Measurements from ENCODE around the gene BANF1. TPM values are rescaled to one million over a fixed set of nuclear protein-coding genes. Genes with fewer than 3 reads are reported as not detected.

The BANF1 gene
- polyA plus RNA-seq, 3 donors: 75.9 to 175 (median 123) TPM

GRCh38 chr11:66048547-66049323, 46.4 kb downstream of the BANF1 start, which contains the start of gene GAL3ST3:
GAL3ST3 (minus strand) TSS chr11:66049161; CDS start chr11:66045415, 3,746 bp downstream.
- 9 to 18% (median 12%) methylated on average over 32 to 39 of the region's 39 CpGs for WGBS, 3 donors

DNA sequence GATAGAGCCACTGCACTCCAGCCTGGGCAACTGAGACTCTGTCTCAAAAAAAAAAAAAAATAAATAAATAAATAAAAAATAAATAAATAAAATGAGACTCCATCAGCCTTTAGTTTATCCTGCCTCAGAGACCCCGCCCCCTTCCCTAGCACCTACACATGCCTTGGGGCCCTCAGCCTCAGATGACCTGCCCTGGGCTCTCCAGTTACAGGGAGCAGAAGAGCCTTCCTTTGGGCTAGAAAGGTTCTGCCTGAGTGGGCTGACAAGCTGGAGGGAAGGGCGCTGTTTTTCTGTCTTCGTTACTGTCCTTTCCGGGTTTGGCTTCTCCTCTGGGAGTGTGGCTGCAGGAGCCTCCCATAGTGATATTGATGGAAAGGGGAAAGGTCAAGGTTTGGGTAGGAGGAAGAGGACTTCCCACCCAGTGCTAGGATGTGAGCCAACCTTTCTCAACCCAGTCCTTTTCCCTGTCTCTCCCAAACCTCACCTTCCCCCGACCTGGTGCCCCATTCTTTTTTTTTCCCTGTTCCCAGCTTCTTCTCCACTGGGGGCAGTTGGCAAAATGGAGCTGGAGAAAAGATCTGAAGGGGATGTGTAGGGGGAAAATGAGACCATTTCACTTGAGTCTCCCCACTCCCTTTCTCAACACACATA, 48.4 kb downstream of the BANF1 start:
- no peak overlapping the region for H3K27ac ChIP-seq (ENCODE audit: low read depth, low read length)
- WGBS, 3 donors: 75 to 85% (median 80%) methylated on average over 5 of the region's 5 CpGs

More at GRCh38 chr11:66048547-66049323, 46.4 kb downstream of the BANF1 start, which contains the start of gene GAL3ST3:
- no peak within 1 kb of the TSS for H3K27ac ChIP-seq (ENCODE audit: low read depth, low read length)

DNA sequence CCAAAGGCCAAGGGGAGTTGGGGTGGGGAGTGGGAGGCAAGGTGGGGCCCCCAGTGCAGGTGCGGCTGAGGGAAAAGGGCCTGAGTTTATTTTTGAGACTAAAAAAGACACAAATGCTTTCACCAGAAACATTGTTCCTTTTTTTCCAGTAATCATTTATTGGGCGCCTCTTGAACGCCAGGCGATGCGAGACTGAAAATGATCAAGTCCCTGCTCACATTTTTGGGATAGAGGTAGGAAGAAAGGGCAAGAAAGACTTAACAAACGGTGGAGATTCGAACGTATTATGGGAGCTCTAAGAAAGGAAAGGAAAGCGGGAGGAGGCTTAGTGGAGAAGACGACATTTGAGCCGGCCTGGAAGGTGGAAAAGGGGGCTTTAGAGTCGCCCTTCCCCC, 49.1 kb downstream of the BANF1 start:
- H3K27ac ChIP-seq (ENCODE audit: low read depth, low read length): no peak overlapping the region
- 21 to 27% (median 25%) methylated on average over 11 to 12 of the region's 12 CpGs for WGBS, 3 donors

GRCh38 chr11:66051766-66052663, 49.7 kb downstream of the BANF1 start, which contains the start of gene SF3B2:
SF3B2 (plus strand) TSS chr11:66052364; CDS start chr11:66052385, 21 bp downstream.
- no peak within 1 kb of the TSS for H3K27ac ChIP-seq (ENCODE audit: low read depth, low read length)
- WGBS, 3 donors: 0% methylated on average over 82 to 84 of the region's 84 CpGs

GRCh38 chr11:66052664-66052982, 50.3 kb downstream of the BANF1 start:
- WGBS, 3 donors: 0 to 1% (median 1%) methylated on average over 17 of the region's 17 CpGs
- no peak overlapping the region for H3K27ac ChIP-seq (ENCODE audit: low read depth, low read length)

Other genes starting within 250 kb of the BANF1 start
- 10 to 100 TPM in 2 of 3 donors, 1 to 10 TPM in 1; 7.4 to 22.6 (median 10.0) TPM for gene AP5B1, start 221.5 kb upstream of the BANF1 start, polyA plus RNA-seq
- under 1 TPM in 2 of 3 donors, not detected in 1; 0.21 to 0.68 TPM for gene OVOL1, start 215.4 kb upstream of the BANF1 start, polyA plus RNA-seq
- under 1 TPM in 2 of 3 donors, not detected in 1; 0.34 to 0.41 TPM for gene SNX32, start 168.5 kb upstream of the BANF1 start, polyA plus RNA-seq
- gene CFL1, start 144.3 kb upstream of the BANF1 start, polyA plus RNA-seq: 100 to 1,000 TPM; 206 to 826 (median 597) TPM
- gene MUS81, start 142.1 kb upstream of the BANF1 start, polyA plus RNA-seq: 10 to 100 TPM; 29.7 to 60.6 (median 40.3) TPM
- gene EFEMP2, start 129.7 kb upstream of the BANF1 start, polyA plus RNA-seq: 100 to 1,000 TPM in 1 of 3 donors, 10 to 100 TPM in 2; 16.6 to 103 (median 62.4) TPM
- 1 to 10 TPM in 2 of 3 donors, under 1 TPM in 1; 0.26 to 2.7 (median 2.6) TPM for gene CTSW, start 122.7 kb upstream of the BANF1 start, polyA plus RNA-seq
- 10 to 100 TPM; 31.2 to 68.7 (median 56.9) TPM for gene FIBP, start 114.0 kb upstream of the BANF1 start, polyA plus RNA-seq
- 10 to 100 TPM; 18.1 to 75.3 (median 28.1) TPM for gene CCDC85B, start 111.8 kb upstream of the BANF1 start, polyA plus RNA-seq
- 100 to 1,000 TPM in 1 of 3 donors, 10 to 100 TPM in 1, 1 to 10 TPM in 1; 1.5 to 100 (median 28.1) TPM for gene FOSL1, start 102.1 kb upstream of the BANF1 start, polyA plus RNA-seq
- 10 to 100 TPM; 20.5 to 35.3 (median 29.1) TPM for gene C11orf68, start 83.4 kb upstream of the BANF1 start, polyA plus RNA-seq
- 100 to 1,000 TPM in 2 of 3 donors, 10 to 100 TPM in 1; 46.7 to 142 (median 107) TPM for gene DRAP1, start 83.1 kb upstream of the BANF1 start, polyA plus RNA-seq
- not detected for gene TSGA10IP, start 57.0 kb upstream of the BANF1 start, polyA plus RNA-seq
- gene SART1, start 40.8 kb upstream of the BANF1 start, polyA plus RNA-seq: 10 to 100 TPM; 26.9 to 51.8 (median 36.5) TPM
- gene EIF1AD, start 346 bp upstream of the BANF1 start, polyA plus RNA-seq: 10 to 100 TPM; 12.0 to 20.8 (median 12.9) TPM
- gene CST6, start 9.5 kb downstream of the BANF1 start, polyA plus RNA-seq: under 1 TPM in 2 of 3 donors, not detected in 1; 0.28 to 0.84 TPM
- gene CATSPER1, start 24.0 kb downstream of the BANF1 start, polyA plus RNA-seq: under 1 TPM in 2 of 3 donors, not detected in 1; 0.02 to 0.16 TPM
- under 1 TPM in 1 of 3 donors, not detected in 2; 0.64 TPM for gene GAL3ST3, start 46.7 kb downstream of the BANF1 start, polyA plus RNA-seq
- gene SF3B2, start 49.9 kb downstream of the BANF1 start, polyA plus RNA-seq: 100 to 1,000 TPM in 1 of 3 donors, 10 to 100 TPM in 2; 95.6 to 110 (median 98.5) TPM
- gene PACS1, start 67.8 kb downstream of the BANF1 start, polyA plus RNA-seq: 10 to 100 TPM; 16.6 to 29.4 (median 26.5) TPM

All from adipose tissue (tissue), 3 donors.